Measurements from ENCODE around the gene SLC9A2.

DNA sequence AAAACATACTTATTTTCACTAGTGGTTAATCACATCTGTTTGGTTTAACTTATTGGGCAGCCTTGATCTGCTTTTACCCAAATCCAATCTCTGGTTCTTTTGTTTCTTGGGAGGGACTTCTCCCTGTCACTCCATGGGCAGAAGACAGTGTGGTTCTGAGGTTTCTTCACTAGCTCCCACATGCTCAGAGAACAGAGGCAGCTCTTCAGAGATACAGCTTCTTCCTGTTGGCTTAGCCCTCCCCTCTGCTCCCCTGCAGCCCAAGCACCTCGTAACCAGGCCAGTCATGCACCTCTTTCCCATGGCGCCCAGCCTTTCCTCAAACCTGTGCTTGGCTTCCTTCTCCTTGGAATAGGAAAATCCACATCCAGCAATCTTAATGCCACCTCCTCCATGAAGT, 32.8 kb downstream of the SLC9A2 start:
- TF ChIP-seq CTCF (IDR thresholded peaks at IDR 0.05) (no peak), EP300 (IDR thresholded peaks at IDR 0.05; ENCODE audit: low read depth) (no peak)
